GM21825 (cell line): Measurements from ENCODE around the gene CD247.

Experiments used
- ATAC-seq: cut with Tn5 transposase; IDR thresholded peaks from one replicate; pipeline ENCODE4 v1.9.1; 2021; ENCODE audit warnings: mild to moderate bottlenecking, moderate library complexity; ENCODE audit not compliant: unreplicated experiment

Gene CD247

DNA sequence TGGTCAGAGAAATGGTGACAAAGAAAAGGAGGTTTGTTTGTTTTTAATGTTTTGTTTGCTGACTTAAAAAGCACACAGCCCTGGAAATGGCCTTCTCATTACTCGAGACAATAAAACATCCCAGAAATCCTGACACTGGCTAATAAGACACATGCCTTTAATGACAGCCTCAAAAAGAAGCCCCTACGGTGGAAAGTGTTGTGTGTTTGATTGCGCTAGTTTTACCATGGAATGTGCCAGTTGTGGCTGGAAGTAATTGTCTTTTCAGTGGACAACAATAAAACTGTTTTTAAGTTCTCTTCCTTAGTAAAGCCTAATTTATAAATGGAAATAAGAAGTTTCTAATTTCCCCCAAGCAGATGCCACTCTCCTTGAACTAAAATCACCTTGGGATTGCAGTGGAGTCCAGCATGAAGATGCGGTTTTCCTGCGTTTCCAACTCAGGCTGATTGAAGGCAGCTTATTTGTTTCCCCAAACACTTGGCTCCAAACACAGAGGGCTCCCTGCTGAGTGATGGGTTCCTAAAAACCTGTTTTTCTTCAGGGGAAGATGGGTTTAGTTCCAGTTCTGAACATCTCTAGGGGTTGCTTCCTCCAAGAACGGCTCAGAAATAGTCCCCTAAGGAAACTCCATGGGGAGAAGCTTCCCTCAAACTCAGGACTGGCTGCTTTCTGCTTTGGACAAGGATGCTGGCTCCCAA is 54.3 kb downstream of the CD247 start:
- ATAC-seq, result no peak

DNA sequence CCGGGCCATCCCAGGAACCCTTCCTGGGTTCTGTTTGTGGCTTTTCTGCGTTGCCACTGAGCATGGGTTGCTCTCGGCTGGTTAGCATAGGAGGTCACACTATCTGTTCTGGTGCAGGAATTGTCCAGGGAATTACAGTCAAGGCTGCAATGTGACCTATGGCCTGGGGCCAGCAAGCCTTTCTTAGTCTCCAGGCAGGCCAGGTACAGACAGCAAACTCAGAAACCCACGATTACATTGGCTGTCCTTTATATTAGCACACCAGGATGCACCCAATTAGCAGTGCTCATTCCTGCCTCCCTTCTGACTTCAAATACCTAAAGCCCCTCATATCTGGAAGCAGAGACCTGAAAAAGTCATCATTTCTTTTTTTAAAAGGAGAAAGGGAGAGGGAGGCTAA is 55.2 kb downstream of the CD247 start:
- ATAC-seq, result no peak

DNA sequence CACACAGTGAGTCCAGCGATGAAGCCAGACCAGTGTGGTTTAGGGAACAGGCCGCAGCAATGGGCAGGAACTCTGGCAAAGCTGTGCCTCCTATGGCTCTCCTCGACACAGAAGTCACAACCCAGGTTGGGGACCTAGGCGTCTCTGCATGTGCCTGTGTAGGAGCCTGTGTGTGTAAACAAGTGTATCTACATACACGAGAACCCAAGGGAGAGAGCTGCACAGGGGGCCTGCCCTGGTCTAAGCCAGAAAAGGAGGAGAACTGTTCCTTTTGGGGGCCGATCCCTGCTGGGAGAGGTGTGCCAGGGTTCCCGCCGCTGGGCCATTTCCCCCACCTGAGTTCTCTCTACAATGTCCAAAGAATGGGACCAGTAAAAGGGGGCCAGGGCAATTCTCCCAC is 56.0 kb downstream of the CD247 start:
- no peak for ATAC-seq

DNA sequence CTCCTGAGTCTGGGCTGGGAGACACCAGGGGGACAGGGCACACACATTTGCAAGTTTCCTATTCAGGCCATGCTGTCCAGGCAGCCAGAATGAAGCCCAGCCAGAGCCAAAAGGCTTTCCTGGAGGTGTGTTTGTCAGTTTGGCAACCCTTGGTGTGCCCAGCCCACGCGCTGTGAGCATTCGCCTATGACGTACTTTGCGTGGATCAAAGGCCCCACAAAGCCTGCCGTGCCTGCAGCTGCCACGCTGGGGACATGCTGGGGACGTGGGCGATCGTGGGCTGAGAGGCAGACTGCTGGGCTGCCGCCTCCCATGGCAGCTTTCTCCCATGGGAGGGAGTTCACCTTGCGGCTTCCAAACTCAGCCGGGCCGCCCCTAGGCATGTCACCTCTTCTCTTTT is 57.5 kb downstream of the CD247 start:
- no peak for ATAC-seq

DNA sequence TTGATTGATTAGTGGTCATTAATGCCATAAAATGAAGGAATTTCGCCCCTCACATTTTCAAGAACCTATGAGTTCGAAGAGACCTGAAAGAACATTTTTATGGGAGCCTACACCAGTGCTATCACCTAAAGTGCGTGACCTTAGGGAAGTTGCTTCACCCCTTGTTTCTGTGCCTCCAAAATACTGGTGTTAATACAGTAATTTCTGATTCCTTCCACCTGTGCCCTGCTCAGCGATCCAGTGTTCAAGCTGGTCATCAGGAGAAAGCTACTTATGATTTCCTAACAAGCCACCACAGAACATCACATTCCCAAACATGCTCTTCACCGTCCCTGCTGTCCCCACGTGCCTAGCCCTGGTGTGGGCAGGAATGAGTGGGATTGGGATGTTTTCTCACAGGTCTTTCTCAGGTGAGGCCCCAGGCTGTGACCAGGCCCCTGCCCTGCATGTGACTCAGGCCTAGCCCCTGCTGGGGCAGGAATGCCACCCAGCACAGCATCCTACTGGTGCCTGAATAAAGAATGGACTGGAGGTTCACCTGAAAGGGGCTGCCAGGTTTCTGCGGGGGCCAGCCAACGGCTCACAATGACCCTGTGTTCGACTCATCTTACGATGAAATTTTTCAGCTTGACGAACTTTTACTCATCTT is 60.3 kb downstream of the CD247 start:
- ATAC-seq, result no peak

DNA sequence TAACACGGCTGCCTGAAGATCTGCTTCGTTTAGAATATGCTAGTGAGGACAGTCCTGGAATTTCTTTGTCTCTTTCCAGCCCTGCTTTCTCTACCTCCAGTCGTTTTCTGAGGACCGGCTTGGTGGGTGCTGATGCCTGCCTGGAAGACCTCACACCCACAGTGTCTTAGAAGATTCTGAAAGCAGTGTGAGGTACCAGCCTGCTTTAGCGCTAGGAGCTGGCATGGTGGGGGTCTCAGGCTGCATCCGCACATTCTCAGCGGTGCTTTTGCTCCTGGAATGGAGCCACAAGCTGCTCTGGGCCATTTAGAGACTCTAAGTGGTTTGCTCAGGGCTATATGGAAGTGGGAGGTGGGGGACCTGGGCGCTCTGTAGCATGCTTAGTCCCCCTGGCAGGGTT is 61.4 kb downstream of the CD247 start:
- no peak for ATAC-seq

DNA sequence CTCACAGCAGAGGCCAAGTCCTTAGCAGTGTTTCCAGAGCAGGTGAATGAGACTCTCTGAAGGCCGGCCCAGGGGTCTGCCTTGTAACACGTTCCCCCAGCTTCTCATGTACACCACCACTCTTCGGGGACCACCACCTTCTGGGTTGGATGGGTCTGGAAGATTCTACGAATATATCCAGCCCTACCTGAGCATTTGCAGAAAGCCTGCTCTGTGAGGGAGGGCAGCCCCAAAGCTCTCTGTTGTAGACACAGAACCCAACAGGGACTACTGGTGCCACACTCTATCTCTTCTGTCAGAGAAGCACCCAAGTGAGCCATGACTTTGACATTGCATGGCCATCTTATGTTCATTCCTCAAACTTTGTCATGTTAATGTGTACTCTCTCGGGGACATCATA is 61.8 kb downstream of the CD247 start:
- no peak for ATAC-seq

DNA sequence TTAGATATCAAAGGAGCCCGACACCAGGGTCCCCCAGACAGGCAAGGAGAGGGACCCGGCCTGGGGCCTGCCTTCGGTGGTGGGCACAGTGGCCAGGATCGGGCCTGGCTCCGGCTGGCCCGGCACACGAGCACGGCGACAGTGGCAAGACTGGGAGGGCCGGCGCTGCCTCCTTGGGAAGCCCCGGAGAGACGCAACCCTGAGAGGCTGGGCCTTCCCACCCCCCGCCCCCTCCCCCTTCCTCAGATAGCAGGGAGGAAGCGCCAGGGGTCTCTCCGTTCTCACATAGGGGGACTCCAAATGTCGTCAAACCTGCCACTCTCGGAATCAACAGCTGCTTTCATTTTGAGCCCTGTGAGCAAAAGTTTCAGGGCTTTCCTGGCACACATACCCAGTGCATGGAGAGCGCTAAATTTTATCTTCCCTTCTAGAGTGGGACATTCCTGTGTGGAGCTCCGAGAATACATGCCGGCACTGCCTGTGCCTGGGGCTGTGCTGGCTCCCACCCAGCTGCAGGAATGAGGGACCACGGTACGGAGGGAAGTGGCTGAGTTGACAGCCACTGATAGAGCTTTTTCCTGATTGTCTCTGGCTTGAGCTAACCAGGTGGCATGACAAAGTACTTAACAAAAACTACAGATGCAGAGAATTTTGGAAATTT is 62.4 kb downstream of the CD247 start:
- peak; percentile 31 for ATAC-seq

DNA sequence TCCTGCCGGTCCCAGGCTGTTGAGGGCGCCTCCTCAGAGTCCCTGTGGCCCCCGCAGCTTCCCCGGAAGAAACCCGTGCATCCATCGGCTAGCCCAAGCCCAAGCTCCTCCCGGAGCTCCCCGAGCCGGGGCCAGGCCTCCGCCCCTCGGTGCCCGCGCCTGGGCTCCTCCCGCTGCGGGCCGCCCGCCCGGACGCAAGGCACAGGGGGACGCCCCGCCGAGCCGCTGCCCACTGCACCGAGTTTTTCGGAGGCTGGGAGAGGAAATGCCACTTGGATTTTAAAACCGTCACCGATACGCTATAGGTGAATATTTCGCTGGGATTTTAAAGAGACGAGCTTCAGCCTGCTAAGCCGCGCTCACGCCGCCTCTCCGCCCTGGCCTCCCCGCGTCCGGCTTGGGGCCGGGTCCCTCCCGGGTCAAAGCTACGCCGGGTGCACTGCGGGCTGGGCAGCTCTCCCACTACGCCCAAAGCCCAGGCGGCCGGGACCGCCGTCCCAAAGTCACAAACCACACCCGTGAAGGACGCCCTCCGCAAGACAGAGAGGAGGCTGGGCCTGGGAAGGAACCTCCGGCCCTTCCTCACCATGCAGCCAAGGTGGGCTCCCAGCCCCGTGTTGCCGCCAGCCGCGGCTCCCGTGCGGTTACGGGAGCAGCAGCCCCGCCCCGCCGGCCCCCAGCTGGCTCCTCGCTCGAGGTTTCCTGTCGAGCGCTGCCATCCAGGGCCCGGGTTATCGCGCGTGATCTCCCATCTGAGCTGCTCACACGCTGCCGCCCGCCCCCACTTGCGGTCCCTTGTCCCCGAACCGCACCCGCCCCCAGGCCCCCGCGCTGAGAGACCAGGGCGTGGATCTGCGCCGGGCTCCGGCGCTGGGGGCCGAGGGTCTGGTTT is 63.2 kb downstream of the CD247 start:
- peak; percentile 58 for ATAC-seq

DNA sequence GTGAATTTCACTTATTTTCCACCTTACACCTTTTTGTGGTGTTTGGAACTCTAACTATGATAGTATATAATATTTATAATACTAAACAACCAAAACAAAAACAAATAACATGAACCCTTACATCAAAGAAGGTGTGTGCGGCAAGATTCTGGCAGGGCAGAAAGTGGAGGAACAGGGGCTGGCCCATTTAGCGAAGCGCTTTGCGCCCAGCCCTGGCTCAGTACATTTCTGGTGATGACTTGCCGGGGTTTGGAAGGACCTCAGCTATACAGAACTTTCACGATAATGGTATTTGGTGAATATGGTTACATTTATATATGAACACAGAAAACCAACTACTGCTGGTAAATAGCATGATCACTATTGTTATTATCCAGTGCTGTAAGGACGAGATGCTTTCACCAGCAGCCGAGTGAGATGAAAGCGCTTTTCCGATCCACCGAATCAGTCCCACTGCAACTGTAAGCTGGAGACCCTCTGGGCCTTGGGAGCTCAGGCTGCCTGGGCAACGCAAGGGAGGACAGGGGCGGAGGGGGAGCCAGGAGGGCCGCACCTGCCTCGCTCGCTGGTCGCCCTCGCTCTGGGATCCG is 63.9 kb downstream of the CD247 start:
- ATAC-seq, result peak; percentile 30

DNA sequence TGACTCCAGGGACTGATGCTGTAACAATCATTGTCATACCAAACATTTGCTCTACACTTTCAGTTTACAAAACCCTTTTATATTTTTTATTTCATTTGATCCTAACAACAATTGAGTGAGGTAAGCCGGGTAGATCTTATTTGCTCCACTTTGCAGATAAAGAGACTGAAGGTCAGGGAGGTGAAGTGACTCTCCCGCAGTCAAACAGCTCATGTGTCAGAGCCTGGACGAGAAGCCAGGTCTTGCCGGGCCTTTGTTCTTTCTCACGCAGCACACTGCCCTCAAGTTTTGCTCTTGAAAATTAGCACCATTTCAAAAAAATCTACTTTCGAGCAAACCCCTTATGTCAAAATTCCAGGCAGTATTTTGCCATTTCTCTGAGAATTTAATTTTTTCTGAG is 65.2 kb downstream of the CD247 start:
- no peak for ATAC-seq

DNA sequence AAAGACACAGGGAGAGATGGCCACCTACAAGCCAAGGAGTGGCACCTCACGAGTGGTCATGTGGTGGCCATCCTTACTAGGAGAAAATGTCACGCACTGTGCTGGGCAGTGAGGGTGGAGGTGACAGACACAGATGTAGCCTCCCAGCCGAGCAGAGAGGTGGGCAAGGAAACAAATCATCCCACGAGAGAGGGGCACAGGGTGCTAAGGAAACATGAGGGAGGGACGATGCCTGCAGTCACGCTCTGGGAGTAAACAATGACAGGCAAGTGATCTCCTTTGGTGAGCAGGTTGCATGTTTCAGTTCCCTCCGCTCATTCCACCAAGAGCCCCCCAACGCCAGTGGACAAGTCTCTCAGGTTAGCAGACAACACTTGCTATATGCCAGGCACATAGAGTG is 65.8 kb downstream of the CD247 start:
- no peak for ATAC-seq

DNA sequence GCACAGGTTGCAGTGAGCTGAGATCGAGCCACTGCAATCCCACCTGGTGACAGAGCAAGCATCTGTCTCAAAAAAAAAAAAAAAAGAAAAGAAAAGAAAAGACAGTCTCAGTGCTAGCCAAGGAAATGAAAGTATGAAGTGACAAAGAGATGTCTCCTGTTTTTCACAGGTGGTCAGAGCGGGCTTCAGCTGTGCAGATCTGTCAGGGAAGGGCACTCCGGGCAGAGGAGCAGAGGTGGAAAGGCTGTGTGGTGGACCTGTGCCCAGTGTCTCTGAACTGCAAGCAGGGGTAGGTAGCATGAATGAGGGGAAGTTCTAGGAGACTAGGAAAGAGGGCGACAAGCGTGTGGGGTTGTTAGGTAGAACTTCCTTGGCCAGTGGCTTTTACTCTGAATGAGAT is 67.5 kb downstream of the CD247 start:
- no peak for ATAC-seq

DNA sequence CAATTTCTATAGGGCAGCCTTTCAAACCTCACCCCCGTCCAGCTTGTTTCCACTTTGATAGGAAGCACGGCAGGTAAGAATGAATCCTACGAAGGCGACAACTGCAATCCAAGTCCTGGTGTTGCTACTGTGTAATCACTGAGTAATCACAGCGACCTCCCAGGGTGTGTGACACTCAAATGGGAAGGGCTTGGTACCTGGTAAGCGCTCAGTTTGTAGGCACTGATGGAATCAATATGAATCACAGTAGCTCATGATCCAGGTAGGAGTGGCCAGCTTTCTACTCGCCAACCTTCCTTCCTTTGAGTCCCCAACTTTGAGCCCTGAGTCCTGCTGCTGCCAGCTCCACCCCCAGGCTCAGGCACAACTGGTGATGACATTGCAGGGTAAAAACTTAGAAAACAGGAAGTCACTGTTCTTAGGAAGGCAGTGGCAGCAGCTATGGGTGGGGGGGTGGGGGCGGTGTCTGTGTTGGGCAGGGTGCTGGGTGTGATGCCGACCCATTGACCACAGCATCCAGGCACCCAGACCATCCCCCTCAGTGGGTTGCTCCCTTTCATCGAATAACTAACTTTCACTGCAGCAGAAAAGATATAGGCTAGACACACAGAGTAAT is 70.7 kb downstream of the CD247 start:
- peak; percentile 76 for ATAC-seq

DNA sequence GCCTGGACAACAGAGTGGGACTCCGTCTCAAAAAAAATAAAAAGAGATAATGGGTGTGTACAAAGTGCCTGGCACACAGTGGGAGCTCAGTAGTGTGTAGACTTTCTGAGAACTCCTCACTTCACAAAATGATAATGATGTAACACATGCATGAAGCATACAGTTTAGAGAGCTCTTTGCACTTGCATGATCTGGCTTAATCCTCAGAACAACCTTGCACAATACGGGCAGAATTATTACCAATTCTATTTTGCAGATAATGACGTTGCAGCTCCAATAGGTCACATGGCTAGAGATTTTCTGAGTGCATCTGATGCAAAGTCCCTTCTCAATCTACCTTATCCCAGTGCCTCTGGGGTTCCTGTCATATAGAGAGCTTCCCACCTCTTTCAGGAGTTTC is 71.4 kb downstream of the CD247 start:
- no peak for ATAC-seq

DNA sequence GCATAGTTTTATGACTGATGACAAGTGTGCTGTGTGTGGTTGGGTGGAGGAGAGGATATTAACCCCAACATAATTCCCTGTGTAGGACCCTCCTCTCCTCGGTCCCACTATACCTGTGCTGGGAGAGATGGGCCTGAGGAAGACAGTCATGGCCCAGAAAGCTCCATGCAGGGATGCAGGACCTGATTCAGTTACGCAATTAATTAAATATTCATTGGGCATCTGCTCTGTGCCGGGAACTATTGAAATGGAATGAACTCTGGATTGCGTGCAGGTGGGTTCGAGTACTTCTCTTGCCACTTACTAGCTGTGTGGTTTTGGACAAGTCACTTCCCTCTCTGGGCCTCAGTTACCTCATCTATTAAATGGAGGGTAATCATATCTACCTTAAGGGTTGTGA is 74.6 kb downstream of the CD247 start:
- no peak for ATAC-seq

DNA sequence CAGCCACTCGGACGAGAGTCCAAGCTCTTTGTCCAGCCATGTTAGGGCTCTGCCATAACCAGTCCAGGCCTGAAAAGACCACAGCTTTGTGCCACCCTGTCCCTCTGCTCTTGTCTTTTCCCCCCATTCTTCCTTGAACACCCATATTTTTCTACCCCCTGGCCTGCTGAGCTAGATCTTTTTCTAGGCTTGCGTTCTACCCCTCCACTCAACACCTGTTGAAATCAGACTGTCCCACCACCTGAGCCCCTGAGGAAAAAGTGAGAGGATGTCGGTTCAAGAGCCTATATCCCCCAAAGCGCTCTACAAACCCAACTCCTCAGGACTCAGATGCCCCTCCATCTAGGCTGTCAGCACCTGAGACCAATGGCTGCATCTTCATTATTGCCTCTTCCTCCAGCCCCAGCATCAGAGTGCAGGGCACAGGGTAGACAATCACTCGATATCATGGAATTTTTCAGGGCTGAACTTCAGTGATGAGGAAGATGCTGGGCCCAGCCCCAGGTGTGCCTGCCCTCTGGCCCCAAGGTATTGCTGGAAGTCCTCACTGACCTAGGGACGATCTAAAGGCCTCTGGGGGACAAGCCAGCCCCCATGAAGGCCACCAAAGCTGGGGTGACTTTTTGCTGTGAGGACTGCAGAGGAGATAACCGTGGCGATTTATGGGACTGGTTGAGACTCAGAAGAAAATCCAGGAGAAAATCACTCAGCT is 75.3 kb downstream of the CD247 start:
- no peak for ATAC-seq

DNA sequence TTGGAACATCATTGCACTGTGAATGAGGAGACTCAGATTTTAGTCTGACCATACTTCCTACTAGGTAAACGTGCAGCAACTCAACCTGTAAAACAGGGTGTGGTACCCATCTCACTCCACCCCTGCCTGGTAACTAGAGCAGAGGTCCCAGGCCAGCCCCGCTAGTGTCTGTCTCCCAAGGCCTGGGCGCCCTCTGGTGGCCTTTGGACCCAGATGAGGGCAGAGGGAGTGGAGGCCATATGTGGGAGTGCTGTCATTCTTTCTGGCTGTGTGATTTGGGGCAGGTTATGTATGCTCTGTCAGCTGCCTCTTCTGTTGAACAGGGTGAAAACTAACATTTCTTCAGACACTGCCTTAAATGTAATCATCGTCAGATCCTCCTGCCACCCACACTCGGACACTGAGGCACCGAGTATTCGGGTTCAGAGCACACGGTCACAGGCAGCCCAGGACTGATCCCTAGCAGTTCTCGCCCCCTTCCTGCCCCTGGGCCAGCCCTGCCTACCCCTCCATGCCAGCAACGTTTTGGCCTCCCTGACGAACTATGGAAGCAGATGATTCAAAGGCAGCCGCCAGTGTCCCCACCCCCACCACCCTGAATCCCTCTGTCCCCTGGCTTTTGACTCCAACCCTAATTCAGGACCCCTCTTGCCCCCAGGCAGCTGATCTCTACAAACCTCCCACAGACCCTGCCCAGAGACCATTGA is 76.0 kb downstream of the CD247 start:
- peak; percentile 71 for ATAC-seq

DNA sequence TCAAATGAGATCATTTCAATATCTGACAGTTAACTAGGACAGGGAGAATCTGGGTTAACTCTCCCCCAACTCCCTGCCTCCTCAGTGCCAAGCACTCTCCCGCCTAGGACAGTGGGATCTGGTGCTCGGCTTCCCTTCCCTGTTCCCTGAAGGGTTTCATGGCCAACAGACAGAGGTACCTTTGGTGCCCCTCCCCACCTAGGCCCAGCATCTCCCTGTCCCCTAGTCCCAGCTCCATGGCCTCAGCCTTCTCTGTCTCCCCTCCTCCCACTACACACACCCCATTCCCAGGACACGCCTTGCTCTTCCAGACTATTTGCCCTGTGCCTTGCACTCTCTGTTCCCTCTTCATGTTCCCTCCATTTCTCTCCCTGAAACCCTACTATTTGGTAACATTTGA is 77.1 kb downstream of the CD247 start:
- ATAC-seq, result no peak
